Muscle layer of colon (tissue), 2 donors: ENCODE measurements around the gene LRRC14B.
A peak's percentile ranks its signal among the peaks of the same experiment; 100 is the strongest.
"Not testable (repeated sequence)": the region's sequence is repeated elsewhere in the genome, so short reads cannot be mapped to it uniquely, and the experiment has no call there.

Experiments
- H3K27ac ChIP-seq: one replicate; pipeline ENCODE4 v1.7.0; 2013; ENCODE audit warnings: low read depth, mild to moderate bottlenecking, low read length, moderate library complexity
- H3K27me3 ChIP-seq, 2 donors: one replicate each; pipeline ENCODE4 v1.7.0; 2013; ENCODE audit warnings: low read length in 2 of 2, mild to moderate bottlenecking in 2 of 2; ENCODE audit not compliant: insufficient read depth in 2 of 2, control insufficient read depth in 1 of 2
- H3K36me3 ChIP-seq: one replicate; pipeline ENCODE4 v1.7.0; 2013; ENCODE audit warnings: mild to moderate bottlenecking, low read length; ENCODE audit not compliant: insufficient read depth
- H3K4me1 ChIP-seq: one replicate; pipeline ENCODE4 v1.7.0; 2013; ENCODE audit warnings: mild to moderate bottlenecking, low read length; ENCODE audit not compliant: insufficient read depth
- H3K4me3 ChIP-seq, 2 donors: one replicate each; pipeline ENCODE4 v1.7.0; 2013; ENCODE audit warnings: low read length in 2 of 2, low read depth in 1 of 2, mild to moderate bottlenecking in 1 of 2, moderate library complexity in 1 of 2
- H3K9ac ChIP-seq: one replicate; pipeline ENCODE4 v1.7.0; 2013; ENCODE audit warnings: low read length
- H3K9me3 ChIP-seq: one replicate; pipeline ENCODE4 v1.7.0; 2013; ENCODE audit warnings: mild to moderate bottlenecking, low read length
- donor health status: abdominal sarcoma.
- donor health status: Adenocarcinoma of cecum.

The LRRC14B gene

GRCh38 chr5:204966-205670 is 13.8 kb downstream of the LRRC14B start:
- Histone ChIP-seq H3K4me3 (no peak overlapping the region), H3K4me1 (peaks cover 18% of the 10 kb centered on the region), H3K27me3 (no peaks in the 10 kb centered on the region), H3K27ac (no peak overlapping the region), H3K9ac (no peak overlapping the region), H3K9me3 (no peaks in the 10 kb centered on the region), H3K36me3 (peaks cover 28% of the 10 kb centered on the region)

- no peaks in the 10 kb centered on the region for H3K9me3 ChIP-seq
- no peak overlapping the region for H3K4me3 ChIP-seq
- H3K9ac ChIP-seq: no peak overlapping the region
- peaks cover 28% of the 10 kb centered on the region for H3K36me3 ChIP-seq
- H3K27me3 ChIP-seq: no peaks in the 10 kb centered on the region
- H3K4me1 ChIP-seq: peaks cover 19% of the 10 kb centered on the region
- H3K27ac ChIP-seq: no peak overlapping the region
Observed at GRCh38 chr5:206406-206805, 15.1 kb downstream of the LRRC14B start.

- no peak overlapping the region for H3K9ac ChIP-seq
- H3K36me3 ChIP-seq: peaks cover 28% of the 10 kb centered on the region
- no peaks in the 10 kb centered on the region for H3K9me3 ChIP-seq
- H3K4me3 ChIP-seq: no peak overlapping the region
- H3K27me3 ChIP-seq: no peaks in the 10 kb centered on the region
- H3K27ac ChIP-seq: no peak overlapping the region
- peaks cover 19% of the 10 kb centered on the region for H3K4me1 ChIP-seq
Observed at GRCh38 chr5:206927-207536, 15.7 kb downstream of the LRRC14B start.

- H3K36me3 ChIP-seq: peaks cover 28% of the 10 kb centered on the region
- H3K27me3 ChIP-seq: no peaks in the 10 kb centered on the region
- no peak overlapping the region for H3K9ac ChIP-seq
- no peaks in the 10 kb centered on the region for H3K9me3 ChIP-seq
- peaks cover 19% of the 10 kb centered on the region for H3K4me1 ChIP-seq
- H3K27ac ChIP-seq: no peak overlapping the region
- no peak overlapping the region for H3K4me3 ChIP-seq
Observed at GRCh38 chr5:207599-207998, 16.3 kb downstream of the LRRC14B start.

GRCh38 chr5:208449-209114 is 17.3 kb downstream of the LRRC14B start:
- Histone ChIP-seq H3K9me3 (no peaks in the 10 kb centered on the region), H3K4me3 (no peak overlapping the region), H3K27me3 (no peaks in the 10 kb centered on the region), H3K36me3 (peaks cover 26% of the 10 kb centered on the region), H3K4me1 (peaks cover 19% of the 10 kb centered on the region), H3K9ac (no peak overlapping the region), H3K27ac (no peak overlapping the region)

- Histone ChIP-seq H3K9ac (no peak overlapping the region), H3K4me3 (no peak overlapping the region), H3K27me3 (no peaks in the 10 kb centered on the region), H3K27ac (no peak overlapping the region), H3K4me1 (peaks cover 6% of the 10 kb centered on the region), H3K36me3 (peaks cover 5% of the 10 kb centered on the region), H3K9me3 (no peaks in the 10 kb centered on the region)
Observed at GRCh38 chr5:213803-214395, 22.6 kb downstream of the LRRC14B start.

GRCh38 chr5:215256-215655 is 24.0 kb downstream of the LRRC14B start:
- H3K4me3 ChIP-seq, H3K9ac ChIP-seq, H3K27ac ChIP-seq, H3K27me3 ChIP-seq, H3K36me3 ChIP-seq, H3K4me1 ChIP-seq, H3K9me3 ChIP-seq: not testable (repeated sequence)

- H3K36me3 ChIP-seq, H3K4me3 ChIP-seq, H3K9ac ChIP-seq, H3K9me3 ChIP-seq, H3K27me3 ChIP-seq, H3K27ac ChIP-seq, H3K4me1 ChIP-seq: not testable (repeated sequence)
Observed at GRCh38 chr5:216076-216475, 24.8 kb downstream of the LRRC14B start.

GRCh38 chr5:217494-218456 is 26.5 kb downstream of the LRRC14B start, which contains the start of the genes CCDC127 and SDHA:
CCDC127 (minus strand) TSS chr5:218153; CDS start chr5:216849, 1,304 bp downstream.
SDHA (plus strand) TSS chr5:218320; CDS start chr5:218356, 36 bp downstream.
- not testable (repeated sequence) for H3K36me3 ChIP-seq, H3K4me1 ChIP-seq, H3K9me3 ChIP-seq, H3K27me3 ChIP-seq
- Histone ChIP-seq H3K27ac (peak within 1 kb of the TSS; percentile 88), H3K9ac (peak within 1 kb of the TSS; percentile 74), H3K4me3 (peak within 1 kb of the TSS; percentile 62 to 93)

- Histone ChIP-seq H3K36me3 (peaks cover 1% of the 10 kb centered on the region), H3K9ac (peak overlapping the region; percentile 74), H3K4me1 (peaks cover 6% of the 10 kb centered on the region), H3K4me3 (peak overlapping the region; percentile 62 to 93), H3K27me3 (no peaks in the 10 kb centered on the region), H3K27ac (peak overlapping the region; percentile 88), H3K9me3 (no peaks in the 10 kb centered on the region)
Observed at GRCh38 chr5:218457-219291, 27.4 kb downstream of the LRRC14B start.
